PC-3 (cell line): ENCODE data around the gene CCDC32. TPM values are rescaled to one million over a fixed set of nuclear protein-coding genes. Genes with fewer than 3 reads are reported as not detected.

Experiments used
- ATAC-seq: fragments of 200-7000 bp; cut with Tn5 transposase; 2 replicates; pipeline ENCODE4 v1.9.1; 2020; ENCODE audit warnings: mild to moderate bottlenecking, moderate library complexity
- BruUV-seq: library from RNA; stranded (reverse); fragments of 400-500 nt; replicated peaks from 2 replicates; lab custom pipeline; 2021; lab: Mats Ljungman, UMichigan
- CTCF ChIA-PET: fragments of 300-600 bp; sonication (Branson Sonifier 250); formaldehyde crosslinking; loops from one replicate; lab custom pipeline; 2022; ENCODE audit warnings: antibody characterized with exemption; lab: Charles Lee
- POLR2A ChIA-PET: fragments of 300-600 bp; sonication (Branson Sonifier 250); formaldehyde crosslinking; loops from one replicate; lab custom pipeline; 2022; ENCODE audit warnings: antibody characterized with exemption; ENCODE audit not compliant: unreplicated experiment; lab: Charles Lee
- DNase-seq: peaks from one replicate; pipeline ENCODE4 v3.0.0-alpha.2; 2015
- H2AFZ ChIP-seq: fragments of 300-600 bp; sonication (generic); 2 replicates; pipeline ENCODE4 v1.6.0; 2016; ENCODE audit warnings: antibody characterized with exemption, low read length
- H3F3A ChIP-seq: fragments of 300-600 bp; sonication (generic); one replicate; pipeline ENCODE4 v1.6.0; 2017; ENCODE audit warnings: antibody characterized with exemption, low read length, control low read depth, mild to moderate bottlenecking; ENCODE audit not compliant: unreplicated experiment
- H3K27ac ChIP-seq: fragments of 300-600 bp; sonication (generic); 2 replicates; pipeline ENCODE4 v1.5.1; 2016; ENCODE audit warnings: mild to moderate bottlenecking, low read length
- H3K27me3 ChIP-seq: fragments of 300-600 bp; sonication (generic); 2 replicates; pipeline ENCODE4 v1.6.1; 2016; ENCODE audit warnings: low read length, mixed read lengths
- H3K36me3 ChIP-seq: fragments of 300-600 bp; sonication (generic); 2 replicates; pipeline ENCODE4 v1.6.1; 2016; ENCODE audit warnings: low read depth, mixed run types, low read length, mixed read lengths
- H3K4me1 ChIP-seq: fragments of 300-600 bp; sonication (generic); 2 replicates; pipeline ENCODE4 v1.5.1; 2016; ENCODE audit warnings: low read length; ENCODE audit not compliant: insufficient read depth
- H3K4me2 ChIP-seq: fragments of 300-600 bp; sonication (generic); 2 replicates; pipeline ENCODE4 v1.6.0; 2016; ENCODE audit warnings: low read length
- H3K4me3 ChIP-seq: fragments of 300-600 bp; sonication (generic); 2 replicates; pipeline ENCODE4 v1.5.1; 2016; ENCODE audit warnings: mild to moderate bottlenecking, low read length, mixed read lengths
- H3K79me2 ChIP-seq: fragments of 300-600 bp; sonication (generic); 2 replicates; pipeline ENCODE4 v1.6.1; 2017; ENCODE audit warnings: low read length, mixed read lengths
- H3K9ac ChIP-seq: fragments of 300-600 bp; sonication (generic); 2 replicates; pipeline ENCODE4 v1.6.0; 2016; ENCODE audit warnings: mild to moderate bottlenecking, low read length
- H3K9me2 ChIP-seq: fragments of 300-600 bp; sonication (generic); replicated peaks from 2 replicates; pipeline ENCODE4 v1.6.1; 2016; ENCODE audit warnings: mixed run types, low read length, mixed read lengths
- H3K9me3 ChIP-seq: fragments of 300-600 bp; sonication (generic); 2 replicates; pipeline ENCODE4 v1.6.1; 2016; ENCODE audit warnings: low read length, mixed read lengths
- H4K20me1 ChIP-seq: fragments of 300-600 bp; sonication (generic); 2 replicates; pipeline ENCODE4 v1.6.1; 2016; ENCODE audit warnings: low read length, mixed read lengths
- EZH2 ChIP-seq: fragments of 300-600 bp; sonication (generic); IDR thresholded peaks from one replicate; pipeline ENCODE4 v1.6.1; 2017; ENCODE audit warnings: antibody characterized with exemption, mild to moderate bottlenecking, low read length; ENCODE audit not compliant: unreplicated experiment
- EZH2phosphoT487 ChIP-seq: fragments of 300-600 bp; sonication (generic); IDR thresholded peaks from 2 replicates; pipeline ENCODE4 v1.6.1; 2018; ENCODE audit warnings: mild to moderate bottlenecking, antibody characterized with exemption, low read length, borderline replicate concordance
- intact Hi-C: fragments of 100-400 bp; cut with micrococcal nuclease; formaldehyde crosslinking; loops from 2 replicates; pipeline ENCODE4 v1.9.0; 2023
- total RNA-seq: library from RNA; depleted of rRNA; stranded (reverse); fragments of >200 nt; gene quantifications from 2 replicates; pipeline ENCODE4 v1.2.3, GENCODE V29; 2014
- TF ChIP-seq, protein P1 (sequence below): fragments of 300-600 bp; sonication (generic); conservative IDR thresholded peaks from 2 replicates; pipeline ENCODE4 v1.5.1; 2017; ENCODE audit warnings: antibody characterized with exemption, low read depth, mild to moderate bottlenecking, low read length

CCDC32 gene
- total RNA-seq, 1 experiment from 2014 or later: 16.1 TPM

DNA sequence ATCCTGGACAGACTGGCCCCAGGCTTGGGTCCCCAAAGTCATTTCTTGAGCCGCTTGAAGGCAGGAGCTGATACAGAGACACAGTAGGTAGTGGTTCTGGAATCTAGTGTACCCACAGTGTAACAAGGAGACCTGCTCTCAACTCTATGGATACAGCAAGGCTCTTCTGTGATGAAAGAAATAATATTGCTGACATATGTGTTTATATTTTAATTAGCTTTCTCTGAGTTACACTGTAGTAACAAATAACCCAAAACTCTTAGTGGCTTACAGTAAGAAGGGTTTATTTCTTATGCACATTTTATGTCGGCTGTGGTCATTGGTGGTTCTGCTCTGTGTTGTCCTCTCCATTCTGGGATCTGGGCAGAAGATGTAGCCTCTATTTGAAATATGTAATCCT lies 48.5 kb downstream of the CCDC32 start:
- ChIA-PET POLR2A (no interaction called here), CTCF (interaction anchor here (0.7 kb wide), 1 partner anchor 77 kb away, joined by 4 read pairs; no protein-coding TSS in a partner anchor)
- ATAC-seq (no peak), DNase-seq (no peak)
- Histone ChIP-seq H3K4me1 (peaks cover 13% of the 10 kb centered on the region), H3K9me2 (no peaks in the 10 kb centered on the region), H3K36me3 (no peaks in the 10 kb centered on the region), H3K9me3 (no peaks in the 10 kb centered on the region), H3K9ac (no peak overlapping the region), H3F3A (no peaks in the 10 kb centered on the region), H3K27ac (no peak overlapping the region), H2AFZ (no peak overlapping the region), H3K4me3 (no peak overlapping the region), H3K79me2 (no peaks in the 10 kb centered on the region), H4K20me1 (no peaks in the 10 kb centered on the region), H3K27me3 (no peaks in the 10 kb centered on the region), H3K4me2 (no peak overlapping the region)
- no peak for TF ChIP-seq EZH2
- TF ChIP-seq EZH2phosphoT487: no peak
- TF ChIP-seq, protein P1, sequence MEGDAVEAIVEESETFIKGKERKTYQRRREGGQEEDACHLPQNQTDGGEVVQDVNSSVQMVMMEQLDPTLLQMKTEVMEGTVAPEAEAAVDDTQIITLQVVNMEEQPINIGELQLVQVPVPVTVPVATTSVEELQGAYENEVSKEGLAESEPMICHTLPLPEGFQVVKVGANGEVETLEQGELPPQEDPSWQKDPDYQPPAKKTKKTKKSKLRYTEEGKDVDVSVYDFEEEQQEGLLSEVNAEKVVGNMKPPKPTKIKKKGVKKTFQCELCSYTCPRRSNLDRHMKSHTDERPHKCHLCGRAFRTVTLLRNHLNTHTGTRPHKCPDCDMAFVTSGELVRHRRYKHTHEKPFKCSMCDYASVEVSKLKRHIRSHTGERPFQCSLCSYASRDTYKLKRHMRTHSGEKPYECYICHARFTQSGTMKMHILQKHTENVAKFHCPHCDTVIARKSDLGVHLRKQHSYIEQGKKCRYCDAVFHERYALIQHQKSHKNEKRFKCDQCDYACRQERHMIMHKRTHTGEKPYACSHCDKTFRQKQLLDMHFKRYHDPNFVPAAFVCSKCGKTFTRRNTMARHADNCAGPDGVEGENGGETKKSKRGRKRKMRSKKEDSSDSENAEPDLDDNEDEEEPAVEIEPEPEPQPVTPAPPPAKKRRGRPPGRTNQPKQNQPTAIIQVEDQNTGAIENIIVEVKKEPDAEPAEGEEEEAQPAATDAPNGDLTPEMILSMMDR: no peak
- BruUV-seq: no TSS peak
- intact Hi-C loops: loop anchor here (10.0 kb wide), 1 partner anchor 158 kb away; no protein-coding TSS in a partner anchor

DNA sequence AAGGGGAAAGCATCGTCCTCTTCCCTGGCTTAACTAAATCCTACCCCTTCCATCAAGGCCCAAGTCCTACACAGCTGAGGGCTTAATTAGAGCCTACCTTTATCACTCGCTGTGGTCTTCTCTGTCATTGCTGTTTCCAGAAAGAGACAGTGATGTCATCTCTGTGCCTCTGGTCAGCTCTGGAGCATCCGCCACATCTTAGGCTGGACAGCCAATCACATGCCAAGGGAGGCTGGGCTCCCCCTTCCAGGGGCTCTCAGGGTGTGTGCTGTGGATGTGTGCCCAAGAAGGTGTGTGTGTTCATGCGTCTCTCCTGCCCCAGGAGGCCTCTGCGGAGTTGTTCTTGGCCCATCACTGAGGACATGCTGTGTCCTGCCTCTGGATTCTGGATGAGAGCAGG lies 51.2 kb downstream of the CCDC32 start:
- no peak overlapping the region for H2AFZ ChIP-seq
- intact Hi-C loops: loop anchor here (10.0 kb wide), 1 partner anchor 161 kb away; no protein-coding TSS in a partner anchor
- POLR2A ChIA-PET: no interaction called here
- H3K79me2 ChIP-seq: no peaks in the 10 kb centered on the region
- H3K27ac ChIP-seq: no peak overlapping the region
- no TSS peak for BruUV-seq
- no peaks in the 10 kb centered on the region for H3K9me2 ChIP-seq
- no peak for TF ChIP-seq EZH2phosphoT487
- TF ChIP-seq EZH2: no peak
- TF ChIP-seq, protein P1: no peak
- no peak overlapping the region for H3K9ac ChIP-seq
- no peak overlapping the region for H3K4me3 ChIP-seq
- H3K36me3 ChIP-seq: no peaks in the 10 kb centered on the region
- H3K9me3 ChIP-seq: no peaks in the 10 kb centered on the region
- no peaks in the 10 kb centered on the region for H3F3A ChIP-seq
- peaks cover 10% of the 10 kb centered on the region; the same call in 1 of the 2 replicates for H3K4me1 ChIP-seq
- CTCF ChIA-PET: no interaction called here
- H3K4me2 ChIP-seq: no peak overlapping the region
- no peaks in the 10 kb centered on the region for H4K20me1 ChIP-seq
- ATAC-seq (no peak), DNase-seq (no peak)
- no peaks in the 10 kb centered on the region for H3K27me3 ChIP-seq

DNA sequence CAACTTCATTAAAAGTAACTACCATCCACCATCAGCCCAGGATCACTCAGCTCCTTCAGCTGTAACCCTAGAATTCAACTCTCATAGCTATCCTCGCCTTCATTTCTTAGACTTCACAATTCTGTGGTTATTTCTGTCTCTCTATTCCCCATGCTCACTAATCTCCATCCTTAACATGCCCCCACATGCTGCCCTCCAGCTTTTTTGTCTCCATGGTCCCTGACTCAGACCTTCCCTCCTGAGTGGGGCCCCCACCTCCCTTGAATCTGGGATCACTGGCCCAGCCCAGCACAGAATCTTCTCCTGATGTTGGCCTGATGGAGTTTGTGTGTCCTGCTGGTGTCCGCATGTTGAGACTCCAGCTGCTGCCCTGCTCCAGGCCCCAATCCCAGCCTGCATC lies 52.4 kb downstream of the CCDC32 start:
- CTCF ChIA-PET: no interaction called here
- BruUV-seq: no TSS peak
- no peaks in the 10 kb centered on the region for H3K9me3 ChIP-seq
- no peaks in the 10 kb centered on the region for H3K27me3 ChIP-seq
- peak overlapping the region; percentile 93 for H3K4me2 ChIP-seq
- H3K9me2 ChIP-seq: no peaks in the 10 kb centered on the region
- intact Hi-C loops: loop anchor here (10.0 kb wide), 1 partner anchor 162 kb away; no protein-coding TSS in a partner anchor
- no peak overlapping the region for H3K9ac ChIP-seq
- no peak for DNase-seq
- H3F3A ChIP-seq: no peaks in the 10 kb centered on the region
- H3K79me2 ChIP-seq: no peaks in the 10 kb centered on the region
- no peak overlapping the region for H3K27ac ChIP-seq
- POLR2A ChIA-PET: no interaction called here
- no peaks in the 10 kb centered on the region for H4K20me1 ChIP-seq
- H3K4me3 ChIP-seq: no peak overlapping the region
- peak overlapping the region; percentile 87; the same call in 1 of the 2 replicates for H2AFZ ChIP-seq
- ATAC-seq: no peak
- no peak for TF ChIP-seq EZH2
- TF ChIP-seq, protein P1: no peak
- no peak for TF ChIP-seq EZH2phosphoT487
- peaks cover 10% of the 10 kb centered on the region; the same call in 1 of the 2 replicates for H3K4me1 ChIP-seq
- no peaks in the 10 kb centered on the region for H3K36me3 ChIP-seq
